GM21381 (cell line): ENCODE measurements around the gene CYBA.

Experiments used
- ATAC-seq: cut with Tn5 transposase; IDR thresholded peaks from one replicate; pipeline ENCODE4 v1.9.1; 2021; ENCODE audit warnings: mild to moderate bottlenecking, moderate library complexity; ENCODE audit not compliant: unreplicated experiment

CYBA gene

DNA sequence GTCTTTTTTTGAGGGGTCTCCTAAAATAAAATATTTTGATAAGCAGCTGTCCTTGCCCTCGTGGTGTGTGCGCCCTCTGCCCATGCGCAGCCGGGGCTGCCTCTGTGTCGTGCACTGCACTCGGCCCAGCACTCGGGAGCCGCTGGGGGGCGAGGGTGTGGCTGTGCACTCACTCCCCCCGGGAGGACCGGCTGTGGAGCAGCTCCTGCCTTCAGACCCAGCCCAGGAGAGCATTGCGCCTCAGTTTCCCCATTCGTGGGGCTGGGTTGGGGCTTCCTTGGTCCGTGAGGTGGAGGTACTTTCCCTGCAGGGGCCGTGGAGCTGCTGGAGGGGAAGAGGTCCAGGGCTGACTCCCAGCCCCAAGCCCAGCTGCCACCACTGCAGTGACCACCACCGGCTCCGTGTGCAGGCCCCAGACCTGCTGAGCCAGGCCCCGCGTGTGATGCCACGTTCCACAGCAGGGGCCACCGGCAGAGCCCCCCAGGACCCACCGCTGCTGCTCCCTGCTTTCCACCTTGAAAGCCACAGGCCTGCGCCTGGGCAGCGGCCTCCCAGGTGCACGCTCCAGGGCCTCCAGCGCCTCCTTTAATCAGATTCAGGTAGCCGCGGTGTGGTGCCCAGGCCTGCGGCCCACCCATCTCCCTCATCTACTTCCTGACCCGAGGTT lies 18.8 kb downstream of the CYBA start:
- no peak for ATAC-seq

DNA sequence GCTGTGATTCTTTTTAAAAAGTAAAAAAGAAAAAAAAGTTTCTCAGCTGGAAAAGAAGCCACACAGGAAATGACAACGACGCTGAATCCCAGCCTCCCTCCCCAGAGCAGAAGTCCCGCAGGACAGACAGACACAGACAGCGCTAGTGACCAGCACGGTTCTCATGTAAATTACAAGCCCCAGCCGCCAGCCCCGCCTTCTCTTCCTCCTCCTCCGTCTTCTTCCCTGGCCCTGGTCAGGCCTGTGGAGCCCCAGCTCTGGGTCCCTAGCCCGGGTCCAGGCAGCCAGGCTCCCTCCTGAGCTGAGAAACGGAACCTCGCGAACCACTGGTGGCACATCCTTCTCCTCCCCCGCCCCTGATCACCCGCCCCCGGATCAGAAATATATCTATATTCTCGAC lies 19.5 kb downstream of the CYBA start:
- no peak for ATAC-seq

DNA sequence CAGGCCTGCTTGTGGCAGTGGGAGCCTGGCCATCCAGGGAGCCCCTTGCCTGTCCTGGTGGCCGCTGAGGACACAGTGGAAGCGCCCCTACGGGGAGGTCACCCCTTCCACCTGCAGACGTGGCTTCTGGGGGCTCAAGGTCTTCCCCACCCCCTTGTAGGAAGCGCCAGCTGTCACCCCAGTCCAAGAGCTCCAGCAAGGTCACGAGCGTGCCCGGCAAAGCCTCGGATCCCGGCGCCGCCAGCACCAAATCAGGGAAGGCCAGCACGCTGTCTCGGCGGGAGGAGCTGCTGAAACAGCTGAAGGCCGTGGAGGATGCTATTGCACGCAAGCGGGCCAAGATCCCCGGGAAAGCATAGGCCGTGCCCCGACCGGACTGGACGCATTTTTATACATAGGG lies 19.9 kb downstream of the CYBA start:
- ATAC-seq: no peak

DNA sequence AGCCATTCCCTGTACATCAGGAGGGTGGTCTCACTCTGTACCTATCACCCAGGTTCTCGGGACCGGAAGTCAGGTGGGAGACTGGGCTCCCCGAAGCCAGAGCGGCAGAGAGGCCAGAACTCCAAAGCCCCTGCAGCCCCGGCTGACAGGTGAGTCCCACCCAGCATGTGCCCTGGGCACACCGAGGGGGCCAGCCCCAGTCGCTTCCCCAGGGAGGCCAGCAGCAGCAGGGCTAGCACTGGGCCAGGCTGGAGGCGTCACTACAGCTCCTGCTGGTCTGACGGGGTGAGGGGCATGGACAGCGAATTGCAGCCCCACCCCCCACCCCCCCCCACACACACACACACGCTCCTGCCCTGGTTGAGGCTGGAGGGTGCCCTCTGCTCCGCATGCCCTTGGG lies 20.4 kb downstream of the CYBA start:
- no peak for ATAC-seq

DNA sequence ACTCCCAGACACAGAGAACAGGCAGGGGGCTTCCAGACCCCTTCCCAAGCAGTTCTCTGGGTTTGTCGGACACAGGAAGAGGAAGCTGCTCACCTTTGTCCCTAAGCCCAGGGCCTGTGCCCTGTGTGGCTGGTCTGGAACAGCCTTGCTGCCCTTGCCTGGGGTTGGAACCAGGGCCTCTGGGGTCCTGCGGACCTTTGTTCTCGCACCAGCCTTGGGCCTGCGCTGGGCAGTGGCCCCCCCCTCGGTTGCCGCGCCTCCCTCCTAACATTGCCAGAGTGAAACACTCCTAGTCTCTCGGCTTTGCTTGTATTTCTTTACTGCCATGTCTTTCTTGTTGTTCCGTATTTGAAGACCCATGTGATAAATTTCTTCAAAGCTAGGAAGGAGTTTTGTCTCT lies 21.0 kb downstream of the CYBA start:
- ATAC-seq: no peak

DNA sequence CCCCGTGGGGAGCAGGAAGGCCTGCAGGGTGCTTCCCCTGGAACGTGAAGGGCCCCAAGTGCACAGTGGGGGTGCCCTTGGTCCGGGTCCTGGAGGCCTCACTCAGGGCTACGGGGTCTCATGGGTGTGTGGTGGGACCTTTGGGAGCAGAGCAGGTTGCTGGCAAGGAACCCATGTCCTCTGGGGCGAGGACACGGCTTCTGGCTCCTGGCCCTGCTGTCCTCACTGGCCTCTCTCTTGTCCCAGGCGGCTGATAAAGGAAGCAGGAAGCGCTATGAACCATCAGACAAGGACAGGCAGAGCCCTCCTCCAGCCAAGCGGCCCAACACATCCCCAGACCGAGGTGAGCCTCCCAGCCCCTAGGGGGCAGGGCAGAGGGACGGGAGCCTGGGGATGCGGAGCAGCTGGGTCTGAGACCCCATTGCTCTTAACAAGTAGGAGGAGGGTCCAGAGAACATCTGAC lies 22.3 kb downstream of the CYBA start:
- no peak for ATAC-seq

DNA sequence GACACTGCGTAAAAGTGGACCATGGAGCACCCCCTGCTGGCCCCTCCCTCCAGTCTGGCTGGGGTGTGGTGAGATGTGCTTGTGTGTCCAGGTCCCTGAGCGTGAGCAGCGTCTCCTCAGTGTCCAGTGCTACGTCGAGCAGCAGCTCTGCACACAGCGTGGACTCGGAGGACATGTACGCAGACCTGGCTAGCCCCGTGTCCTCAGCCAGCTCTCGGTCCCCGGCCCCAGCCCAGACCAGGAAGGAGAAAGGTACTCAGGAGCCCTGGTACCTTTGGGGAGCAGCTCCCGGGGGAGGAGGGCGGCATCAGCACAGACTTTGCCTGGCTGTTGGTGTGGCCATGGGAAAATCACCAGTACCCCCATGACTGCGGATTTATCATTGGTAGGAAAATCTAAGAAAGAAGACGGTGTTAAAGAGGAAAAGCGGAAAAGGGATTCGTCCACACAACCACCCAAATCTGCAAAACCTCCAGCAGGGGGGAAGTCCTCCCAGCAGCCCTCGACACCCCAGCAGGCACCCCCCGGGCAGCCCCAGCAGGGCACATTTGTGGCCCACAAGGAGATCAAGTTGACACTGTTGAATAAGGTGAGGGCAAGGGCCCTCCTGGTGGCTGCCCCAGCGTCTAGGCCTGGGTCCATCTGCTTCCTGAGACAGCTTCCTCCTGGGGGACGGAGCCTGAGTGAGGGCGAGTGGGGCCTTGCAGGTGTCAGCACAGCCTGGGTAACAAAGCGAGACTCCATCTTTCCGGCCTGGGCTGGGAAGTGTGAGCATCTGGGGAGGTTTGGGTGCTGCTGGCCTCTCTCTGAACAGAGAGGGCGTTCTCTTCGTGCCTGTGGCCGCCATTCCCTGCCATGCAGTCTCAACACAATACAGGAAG lies 23.1 kb downstream of the CYBA start:
- ATAC-seq: no peak

DNA sequence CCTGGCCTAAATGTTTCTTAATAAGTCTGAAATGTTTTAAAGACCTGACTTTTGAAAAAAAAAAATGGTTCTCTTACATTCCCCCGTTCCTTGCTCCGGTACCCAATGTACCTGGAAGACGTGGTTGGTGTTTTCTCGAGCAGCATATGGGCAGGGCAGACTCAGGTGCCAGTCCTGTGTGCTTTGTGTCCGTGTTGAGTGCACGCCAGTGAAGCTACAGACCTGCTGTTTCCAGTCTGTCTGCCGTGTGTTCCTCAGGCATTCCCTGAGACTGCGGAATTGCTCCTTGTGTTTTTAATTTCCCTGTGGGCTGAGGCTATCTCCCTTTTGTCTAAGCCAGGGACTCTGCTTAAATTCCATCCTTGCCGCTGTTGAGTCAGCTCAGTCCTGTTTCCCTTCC lies 24.2 kb downstream of the CYBA start:
- no peak for ATAC-seq

DNA sequence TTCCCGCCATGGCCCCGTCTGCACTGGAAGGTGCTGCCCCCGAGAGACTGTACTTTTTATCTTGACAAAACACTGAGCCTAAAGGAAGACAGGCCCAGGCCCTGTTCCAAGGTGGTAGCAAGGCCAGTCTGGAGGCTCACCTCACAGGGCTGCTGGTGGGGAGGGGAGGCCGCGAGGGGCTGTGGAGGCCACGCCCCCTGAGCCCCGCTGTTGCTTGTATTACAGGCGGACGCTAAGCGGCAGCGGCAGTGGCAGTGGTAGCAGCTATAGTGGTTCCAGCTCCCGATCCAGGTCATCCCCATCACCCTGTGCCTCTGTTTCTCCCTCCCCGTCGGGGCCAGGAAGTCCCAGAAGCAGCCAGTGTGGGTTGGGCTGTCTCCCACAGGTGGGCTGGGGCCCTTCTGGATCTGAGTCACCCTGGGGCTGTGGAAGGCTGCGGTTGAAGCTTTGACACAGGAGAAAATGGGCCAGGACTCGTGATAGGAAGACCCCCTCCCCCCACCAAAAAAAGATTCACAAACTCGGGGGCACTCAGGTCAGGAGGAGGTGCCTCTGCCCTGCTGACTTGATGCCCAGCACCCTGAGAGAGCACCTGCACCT lies 25.8 kb downstream of the CYBA start:
- no peak for ATAC-seq

DNA sequence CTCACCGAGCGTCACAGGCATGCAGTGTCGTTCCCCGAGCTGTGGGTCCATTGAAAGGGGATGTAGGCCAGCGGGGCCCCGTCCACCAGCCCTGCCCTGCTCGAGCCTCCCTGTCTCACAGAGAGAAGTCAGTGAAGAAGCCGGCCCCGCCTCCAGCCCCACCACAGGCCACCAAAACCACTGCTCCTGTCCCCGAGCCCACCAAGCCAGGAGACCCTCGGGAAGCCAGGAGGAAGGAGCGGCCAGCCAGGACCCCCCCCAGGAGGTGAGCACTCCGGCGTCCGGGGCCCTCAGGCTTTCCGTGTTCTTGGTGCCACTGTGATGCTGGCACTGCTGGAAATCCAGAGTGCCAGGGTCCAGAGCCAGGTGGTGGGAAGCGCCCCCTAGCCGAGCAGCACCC lies 26.4 kb downstream of the CYBA start:
- no peak for ATAC-seq

DNA sequence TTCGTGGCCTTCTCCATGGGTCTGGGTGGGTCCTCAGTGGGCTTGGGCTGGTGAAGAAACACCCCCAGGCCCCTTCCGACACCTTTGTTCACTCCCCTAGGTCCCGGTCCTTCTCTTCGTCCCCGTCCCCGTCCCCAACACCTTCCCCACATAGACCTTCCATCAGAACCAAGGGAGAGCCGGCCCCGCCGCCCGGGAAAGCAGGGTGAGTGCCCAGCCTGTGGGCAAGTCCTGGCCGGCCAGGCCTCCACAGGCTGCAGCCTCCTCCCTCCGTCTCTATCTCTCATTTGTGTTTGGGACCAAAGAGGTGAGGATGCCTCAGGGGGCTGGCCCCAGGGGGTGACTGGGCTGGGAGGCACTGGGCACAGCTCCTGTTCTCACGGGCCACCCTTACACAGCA lies 27.0 kb downstream of the CYBA start:
- ATAC-seq: no peak

DNA sequence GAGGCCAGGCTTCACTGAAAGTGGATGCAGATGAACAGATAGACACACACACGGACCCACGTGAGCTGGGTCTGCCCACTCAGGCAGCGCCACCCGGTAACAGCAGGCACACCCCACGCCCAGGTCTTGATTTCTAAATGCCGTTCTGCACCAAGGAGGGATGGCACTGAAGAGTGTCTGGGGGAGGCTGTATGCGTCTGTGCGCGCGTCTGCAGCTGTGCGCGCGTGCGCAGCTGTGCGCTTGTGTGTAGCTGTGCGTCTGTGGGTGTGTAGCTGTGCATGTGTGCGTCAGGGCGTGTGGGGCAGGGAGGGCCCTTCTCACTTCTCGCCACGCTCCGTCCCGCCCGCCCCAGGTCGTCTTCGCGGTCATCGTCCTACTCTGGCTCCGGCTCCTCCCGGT lies 28.0 kb downstream of the CYBA start:
- ATAC-seq: no peak

DNA sequence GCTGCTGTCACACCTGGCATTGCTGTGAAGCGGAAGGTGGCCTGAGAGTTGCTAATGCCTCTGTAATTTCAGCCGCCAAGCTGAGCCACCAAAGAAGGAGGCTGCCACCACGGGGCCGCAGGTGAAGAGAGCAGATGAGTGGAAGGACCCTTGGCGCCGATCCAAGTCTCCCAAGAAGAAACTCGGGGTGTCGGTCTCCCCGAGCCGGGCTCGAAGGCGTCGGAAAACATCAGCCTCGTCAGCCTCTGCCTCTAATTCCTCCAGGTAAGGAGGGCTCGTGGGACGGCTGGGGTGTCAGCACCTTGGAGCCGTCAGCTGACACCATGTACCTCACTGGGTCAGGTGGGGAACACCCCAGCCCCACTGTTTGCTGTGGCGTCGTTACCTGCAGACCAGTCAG lies 28.7 kb downstream of the CYBA start:
- no peak for ATAC-seq

DNA sequence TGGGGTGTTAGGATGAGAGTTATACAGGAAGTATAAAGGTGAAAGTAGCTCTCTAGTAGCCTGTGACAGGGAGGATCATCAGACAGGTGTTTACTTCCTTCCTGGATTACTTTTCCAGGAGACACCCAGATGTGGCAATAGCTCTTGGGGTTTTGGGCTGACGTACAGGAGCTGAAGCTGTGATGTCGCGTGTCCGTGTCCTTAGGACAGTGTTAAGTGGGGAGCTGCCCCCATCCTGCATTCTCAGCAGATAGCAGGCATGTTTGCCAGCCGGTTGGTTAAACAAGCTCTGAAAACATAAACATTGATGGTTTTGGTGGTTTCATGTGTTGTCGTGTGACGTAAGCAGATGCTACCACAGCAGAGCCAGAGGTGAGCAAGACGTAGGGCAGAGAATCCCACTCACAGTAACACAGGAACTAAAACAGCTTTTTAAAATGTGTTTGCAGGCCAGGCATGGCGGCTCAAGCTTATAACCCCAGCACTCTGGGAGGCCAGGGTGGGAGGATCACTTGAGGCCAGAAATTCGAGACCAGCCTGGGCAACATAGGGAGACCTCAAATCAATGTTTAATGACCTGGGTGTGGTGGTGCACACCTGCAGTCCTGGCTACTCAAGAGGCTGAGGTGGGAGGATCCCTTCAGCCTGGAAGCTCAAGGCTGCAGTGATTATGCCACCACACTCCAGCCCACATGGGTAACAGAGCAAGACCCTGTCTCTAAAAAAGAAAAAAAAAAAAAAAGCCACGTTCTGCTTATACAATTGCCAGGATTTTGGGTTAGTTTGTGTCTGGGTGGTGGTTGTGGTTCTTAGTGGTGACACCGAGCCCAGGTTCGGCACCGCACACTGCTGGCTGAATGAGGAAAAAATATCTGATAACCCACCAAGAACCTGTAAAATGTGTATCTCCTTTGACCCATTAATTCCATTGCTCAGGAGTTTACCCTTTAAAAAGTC lies 30.7 kb downstream of the CYBA start:
- ATAC-seq: no peak

DNA sequence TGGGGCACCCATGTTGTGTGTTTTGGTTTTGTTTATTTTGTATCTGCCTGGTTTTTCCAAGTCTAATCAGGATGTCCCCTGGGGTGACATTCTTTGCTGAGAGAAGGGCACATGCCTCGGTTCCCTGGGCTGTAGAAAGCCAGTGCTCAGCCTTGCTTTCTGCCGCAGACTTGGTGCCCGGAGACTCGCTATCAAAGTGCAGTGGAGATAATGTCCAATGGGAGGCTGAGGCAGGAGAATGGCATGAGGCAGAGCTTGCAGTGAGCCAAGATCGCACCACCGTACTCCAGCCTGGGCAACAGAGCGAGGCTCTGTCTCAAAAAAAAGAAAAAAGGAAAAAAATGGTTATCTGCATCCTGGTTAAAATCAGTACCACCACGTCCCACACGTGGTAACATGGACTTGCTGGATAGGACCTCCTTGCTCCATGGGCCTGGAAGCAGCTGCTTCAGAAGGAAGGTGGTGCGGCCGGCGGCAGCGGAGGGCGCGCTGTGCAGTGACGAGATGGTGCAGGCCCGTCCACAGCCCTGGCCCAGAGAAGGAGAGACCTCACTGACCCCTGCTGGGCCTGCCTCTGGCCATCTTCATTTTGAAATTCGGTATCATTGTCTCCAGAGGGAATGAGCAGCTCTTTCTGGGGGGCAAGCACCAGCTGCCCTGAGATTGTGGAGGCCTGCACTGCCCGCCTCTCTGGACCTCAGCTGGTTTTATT lies 31.7 kb downstream of the CYBA start:
- no peak for ATAC-seq

DNA sequence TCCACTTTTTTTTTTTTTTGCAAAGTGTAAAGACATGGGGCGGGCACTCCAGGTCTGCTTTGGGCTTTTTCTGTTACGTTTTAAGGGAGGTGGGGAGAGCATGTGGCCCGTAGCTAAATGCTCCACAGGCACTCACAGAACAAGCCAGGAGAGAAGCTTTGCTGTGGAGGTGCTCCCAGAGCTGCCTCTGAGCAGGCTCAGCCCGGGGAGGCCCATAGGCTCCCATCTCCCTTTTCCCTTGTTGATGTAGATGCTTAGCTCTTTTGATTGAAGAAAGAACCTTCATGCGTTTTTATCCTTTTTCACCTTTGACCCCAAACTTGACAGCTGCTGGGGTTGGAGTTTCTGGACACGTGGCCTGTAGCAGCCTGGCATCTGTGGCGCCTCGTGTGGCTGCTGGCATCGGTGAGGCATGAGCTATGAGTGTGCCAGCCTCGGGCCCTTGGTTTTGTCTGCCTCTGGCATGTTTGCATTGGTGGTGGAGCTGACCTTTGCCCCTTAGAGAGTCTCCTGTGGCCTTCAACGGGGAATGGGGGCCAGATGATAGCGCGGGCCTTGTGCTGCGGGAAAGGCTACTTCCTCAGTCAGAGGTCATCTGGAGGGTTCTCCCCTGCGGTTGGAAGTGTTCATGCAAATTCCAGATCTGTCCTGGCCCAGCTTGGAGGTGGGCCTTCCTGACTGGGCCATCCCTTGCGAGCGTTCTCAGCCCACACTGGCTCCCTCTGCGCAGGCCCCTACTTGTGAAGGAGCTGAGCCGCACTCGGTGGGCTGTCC lies 32.5 kb downstream of the CYBA start:
- no peak for ATAC-seq

DNA sequence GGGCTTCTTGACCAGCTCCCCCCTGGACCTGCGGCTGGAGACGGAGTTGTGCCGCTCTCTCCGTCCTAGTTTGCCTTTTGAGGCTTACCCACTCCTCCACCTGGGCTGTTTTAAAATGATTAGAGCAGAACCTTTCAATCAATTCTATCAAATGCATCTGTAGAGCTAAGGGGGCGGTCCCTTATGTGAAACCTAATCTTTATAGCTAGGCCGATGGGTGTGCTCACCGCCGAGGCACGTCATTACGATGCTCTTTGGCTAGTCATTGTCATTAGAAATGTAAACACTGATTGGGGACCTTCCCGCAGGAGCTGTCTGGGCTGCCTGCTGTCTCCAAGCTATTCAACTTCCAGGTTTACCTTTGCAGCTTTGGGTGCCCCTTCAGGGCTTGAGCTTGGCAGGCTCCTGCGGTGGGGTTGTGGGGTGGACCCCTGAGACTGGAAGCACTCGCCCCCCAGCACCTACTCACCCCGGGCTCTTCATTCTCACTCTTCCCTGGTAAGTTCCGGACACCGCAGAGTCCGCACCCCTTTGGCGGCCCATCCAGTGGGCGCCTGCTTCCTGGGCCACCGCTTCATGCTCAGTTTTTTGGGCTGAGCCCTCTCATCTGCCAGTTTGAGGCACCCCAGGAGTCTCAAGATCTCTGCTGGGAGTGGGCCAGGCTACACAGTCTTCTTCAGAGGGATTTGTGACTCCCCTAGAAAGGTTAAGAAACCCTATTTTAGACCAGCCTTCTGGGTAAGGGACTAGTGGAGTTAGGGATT lies 33.4 kb downstream of the CYBA start:
- no peak for ATAC-seq

DNA sequence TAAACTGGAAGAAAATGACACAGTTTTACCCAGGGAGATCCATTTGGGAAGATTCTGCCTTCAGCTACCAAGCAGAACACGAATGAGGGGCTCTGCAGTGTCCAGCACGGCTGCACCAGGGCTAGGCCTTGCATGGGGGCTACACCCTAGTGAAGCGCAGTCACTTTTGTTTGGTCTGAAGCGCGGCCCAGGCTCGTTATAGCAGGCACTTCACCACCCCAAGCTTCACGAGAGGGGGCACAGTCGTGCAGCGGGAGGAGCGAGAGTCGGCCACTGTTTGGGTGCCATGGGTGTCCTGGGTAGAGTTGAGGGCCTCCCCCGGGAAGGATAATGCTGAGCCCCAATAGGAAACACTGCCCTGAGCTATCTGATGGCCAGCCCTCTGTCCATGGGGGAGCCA lies 34.1 kb downstream of the CYBA start:
- ATAC-seq: no peak

DNA sequence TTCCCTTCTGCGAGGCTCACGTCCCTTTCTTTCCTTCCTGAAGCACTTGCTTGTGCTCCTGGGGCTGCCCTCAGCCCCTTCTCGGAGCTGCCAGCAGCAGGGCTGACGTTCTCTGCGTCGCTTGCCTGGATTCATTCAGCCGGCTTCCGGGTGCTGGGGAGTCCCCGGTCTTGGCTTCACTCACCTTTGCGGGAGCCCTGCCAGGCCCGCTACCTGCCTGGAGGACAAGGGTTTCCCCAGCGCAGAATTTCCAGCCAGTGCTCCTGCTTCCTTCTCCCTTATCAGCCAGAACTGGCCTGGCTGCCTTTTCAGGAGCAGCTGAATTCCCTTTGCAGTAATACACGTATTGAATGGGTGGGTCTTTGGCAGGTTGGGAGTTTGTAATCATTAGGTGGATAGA lies 34.5 kb downstream of the CYBA start:
- ATAC-seq: no peak
